HG02973 (cell line): Measurements from ENCODE around the gene UBP1.
"Not testable (repeated sequence)": the region's sequence is repeated elsewhere in the genome, so short reads cannot be mapped to it uniquely, and the experiment has no call there.

Experiments
- ATAC-seq: cut with Tn5 transposase; IDR thresholded peaks from one replicate; pipeline ENCODE4 v1.9.1; 2021; ENCODE audit warnings: moderate library complexity; ENCODE audit not compliant: unreplicated experiment

Gene UBP1

GRCh38 chr3:33437556-33438283 lies 2.5 kb downstream of the UBP1 start:
- ATAC-seq = no peak

DNA sequence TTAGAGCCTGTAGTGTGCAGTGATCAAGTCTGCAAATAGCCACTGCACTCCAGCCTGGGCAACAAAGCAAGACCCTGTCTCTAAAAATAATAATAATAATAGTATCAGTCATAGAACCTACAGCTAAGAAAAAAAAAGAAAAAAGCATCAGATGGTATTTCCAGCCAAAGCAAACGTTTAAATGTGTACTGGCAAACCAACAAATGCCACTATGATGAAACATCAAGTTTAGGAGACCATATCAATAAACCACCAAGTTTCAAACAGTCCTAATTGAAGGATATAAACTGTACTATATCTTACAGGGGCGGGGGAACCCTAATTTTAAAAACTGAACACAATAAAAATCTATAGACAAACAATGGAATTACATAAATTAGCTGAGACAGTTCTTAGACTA lies 6.4 kb downstream of the UBP1 start:
- ATAC-seq = no peak

DNA sequence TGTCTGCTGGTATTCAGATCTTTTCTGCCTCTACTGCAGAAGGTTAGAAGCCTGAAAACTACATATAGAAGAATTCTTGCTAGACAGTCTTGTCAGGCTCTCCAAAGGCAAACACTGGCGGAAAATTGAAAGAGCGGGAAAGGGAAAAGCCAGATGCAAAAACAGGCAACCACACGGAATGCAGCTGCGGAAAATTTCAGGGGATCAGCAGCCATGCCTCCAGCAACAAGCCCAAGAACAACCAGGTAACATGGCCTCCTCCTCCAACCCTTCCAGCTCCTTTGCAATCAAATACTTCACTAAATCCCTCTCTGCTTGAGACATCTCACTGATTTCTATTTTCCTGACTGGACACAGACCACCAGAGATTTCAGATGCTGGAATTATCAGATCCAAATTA lies 9.6 kb downstream of the UBP1 start:
- ATAC-seq = no peak

GRCh38 chr3:33430061-33430460 lies 10.1 kb downstream of the UBP1 start:
- ATAC-seq = no peak

DNA sequence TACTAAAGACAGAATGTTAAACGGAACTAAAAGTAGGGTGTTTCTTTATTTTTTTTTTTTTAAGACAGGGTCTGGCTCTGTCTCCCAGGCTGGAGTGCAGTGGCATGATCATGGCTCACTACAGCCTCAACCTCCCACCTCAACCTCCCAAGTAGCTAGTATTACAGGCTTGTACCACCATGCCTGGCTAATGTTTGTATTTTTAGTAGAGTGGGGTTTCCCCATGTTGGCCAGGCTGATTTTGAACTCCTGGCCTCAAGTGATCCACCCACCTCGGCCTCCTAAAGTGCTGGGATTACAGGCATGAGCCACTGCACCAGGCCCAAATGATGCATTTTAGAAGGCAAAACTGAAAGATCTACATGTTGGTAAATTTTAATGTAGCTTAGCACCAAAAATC lies 10.9 kb downstream of the UBP1 start:
- not testable (repeated sequence) for ATAC-seq

DNA sequence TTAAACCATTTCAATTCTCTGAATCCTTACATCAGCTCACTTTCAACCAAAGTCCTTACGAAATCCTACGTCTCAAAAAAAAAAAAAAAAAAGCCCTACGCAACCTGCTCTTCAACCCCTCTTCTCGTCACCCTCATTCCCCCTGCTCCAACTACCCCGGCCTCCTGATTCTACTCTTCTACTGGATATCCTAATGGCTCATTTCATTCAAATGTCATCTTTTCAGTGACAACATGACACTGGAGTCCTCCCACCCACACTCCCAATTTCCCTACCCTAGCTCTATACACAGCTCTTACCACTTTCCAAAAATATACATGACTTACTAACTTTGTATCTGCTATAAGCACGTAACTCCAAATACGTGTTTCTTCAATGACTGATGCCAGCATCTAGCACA lies 11.5 kb downstream of the UBP1 start:
- no peak for ATAC-seq

- no peak for ATAC-seq
Measured at GRCh38 chr3:33426630-33427317, 13.4 kb downstream of the UBP1 start.

GRCh38 chr3:33426068-33426467 lies 14.1 kb downstream of the UBP1 start:
- ATAC-seq = no peak

DNA sequence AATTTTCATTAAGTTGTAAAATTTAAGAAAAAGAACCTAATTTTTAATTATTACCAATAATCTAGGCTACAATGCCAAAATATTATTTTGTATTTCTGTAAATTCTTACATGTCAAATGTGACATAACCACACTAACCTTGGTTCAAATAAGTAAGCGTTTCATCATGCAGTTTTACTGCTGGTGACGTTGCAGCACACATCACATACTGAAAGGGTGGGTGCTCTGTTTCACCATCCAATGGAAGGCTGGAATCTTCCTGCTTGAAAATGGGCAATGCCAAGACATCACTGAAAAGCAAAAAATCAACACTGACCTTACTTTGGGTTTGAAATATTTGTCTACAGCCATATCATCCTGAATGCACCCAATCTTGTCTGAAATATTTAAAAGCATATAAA lies 14.8 kb downstream of the UBP1 start:
- ATAC-seq = no peak

DNA sequence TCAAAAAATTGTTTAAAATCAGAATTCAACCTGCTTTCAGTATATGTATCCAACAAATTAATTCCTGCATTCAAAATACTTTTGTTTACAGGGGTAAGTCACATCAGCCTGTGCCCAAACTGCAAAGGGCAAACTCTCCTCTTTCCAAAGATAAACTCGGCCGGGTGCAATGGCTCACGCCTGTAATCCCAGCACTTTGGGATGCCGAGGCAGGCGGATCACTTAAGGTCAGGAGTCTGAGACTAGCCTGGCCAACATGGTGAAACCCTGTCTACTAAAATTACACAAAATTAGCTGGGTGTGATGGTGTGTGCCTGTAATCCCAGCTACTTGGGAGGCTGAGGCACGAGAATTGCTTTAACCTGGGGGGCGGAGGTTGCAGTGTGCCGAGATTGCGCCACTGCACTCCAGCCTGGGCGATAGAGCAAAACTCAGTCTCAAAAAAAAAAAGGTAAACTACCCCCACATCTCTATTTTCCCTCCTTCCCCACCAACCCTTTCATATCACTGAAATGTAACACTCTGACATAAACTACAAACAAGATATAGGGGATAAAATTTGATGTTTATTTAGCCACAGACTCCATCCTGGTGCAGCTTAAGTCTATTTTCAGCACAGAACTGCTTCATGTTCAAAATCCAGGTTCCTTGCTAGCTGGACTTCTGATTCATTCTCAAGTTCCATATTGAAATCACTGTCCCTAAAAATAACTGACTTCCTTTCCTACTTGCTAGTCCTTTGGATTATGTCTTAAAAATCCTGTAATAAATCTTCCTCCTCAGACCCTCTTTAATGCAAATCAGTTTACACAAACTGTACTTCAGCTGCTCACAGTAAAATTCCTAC lies 15.4 kb downstream of the UBP1 start:
- ATAC-seq = no peak

GRCh38 chr3:33420966-33421365 lies 19.2 kb downstream of the UBP1 start:
- ATAC-seq = no peak

GRCh38 chr3:33419948-33420347 lies 20.3 kb downstream of the UBP1 start:
- ATAC-seq = no peak

- ATAC-seq = no peak
Measured at GRCh38 chr3:33417066-33417673, 23.0 kb downstream of the UBP1 start.

DNA sequence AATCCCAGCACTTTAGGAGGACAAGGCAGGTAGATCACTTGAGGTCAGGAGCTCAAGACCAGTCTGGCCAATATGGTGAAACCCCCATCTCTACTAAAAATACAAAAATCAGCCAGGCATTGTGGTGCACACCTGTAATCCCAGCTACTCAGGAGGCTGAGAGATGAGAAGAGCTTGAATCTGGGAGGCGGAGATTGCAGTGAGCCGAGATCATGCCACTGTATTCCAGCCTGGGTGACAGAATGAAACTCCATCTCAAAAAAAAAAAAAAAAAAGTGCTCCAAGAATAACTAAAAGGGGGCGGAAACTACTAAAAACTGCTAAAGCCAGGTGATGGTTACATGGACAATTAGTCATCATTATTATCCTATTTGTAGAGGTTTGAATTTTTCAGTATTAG lies 29.4 kb downstream of the UBP1 start:
- not testable (repeated sequence) for ATAC-seq

GRCh38 chr3:33403756-33404155 lies 36.4 kb downstream of the UBP1 start:
- no peak for ATAC-seq

GRCh38 chr3:33402936-33403335 lies 37.3 kb downstream of the UBP1 start:
- ATAC-seq = no peak

DNA sequence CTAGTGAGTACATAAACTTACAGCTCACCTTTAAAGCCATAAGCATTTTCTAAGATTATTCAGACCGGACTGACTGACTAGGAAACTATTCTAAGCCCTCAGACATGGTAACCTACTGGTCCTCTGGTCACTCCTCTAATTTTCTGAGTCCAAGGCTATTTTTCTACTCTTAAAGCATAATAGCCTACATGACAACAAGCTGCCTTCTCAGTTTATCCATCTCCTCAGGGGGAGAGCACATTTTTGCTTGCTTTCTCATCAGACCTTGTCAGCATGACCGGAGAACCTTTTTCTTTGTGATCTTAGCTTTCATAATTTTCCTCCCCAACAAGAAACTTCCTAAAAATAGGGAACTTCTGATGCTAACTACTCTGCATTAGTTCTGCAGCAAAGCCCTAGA lies 38.4 kb downstream of the UBP1 start:
- ATAC-seq = no peak

GRCh38 chr3:33398410-33398809 lies 41.8 kb downstream of the UBP1 start:
- no peak for ATAC-seq

- ATAC-seq = no peak
Measured at GRCh38 chr3:33395900-33396299, 44.3 kb downstream of the UBP1 start.

GRCh38 chr3:33394403-33395054 lies 45.7 kb downstream of the UBP1 start:
- ATAC-seq = no peak

- ATAC-seq = no peak
Measured at GRCh38 chr3:33392703-33393125, 47.5 kb downstream of the UBP1 start.
